ENCODE results near the gene ADAM10. TPM values are rescaled to one million over a fixed set of nuclear protein-coding genes. Genes with fewer than 3 reads are reported as not detected.
A peak's percentile ranks its signal among the peaks of the same experiment; 100 is the strongest.

ADAM10 gene
- total and polyA plus RNA-seq, 2 donors (not counting 1 experiment from before 2014, with no cell fraction given): 18.8 to 138 TPM

DNA sequence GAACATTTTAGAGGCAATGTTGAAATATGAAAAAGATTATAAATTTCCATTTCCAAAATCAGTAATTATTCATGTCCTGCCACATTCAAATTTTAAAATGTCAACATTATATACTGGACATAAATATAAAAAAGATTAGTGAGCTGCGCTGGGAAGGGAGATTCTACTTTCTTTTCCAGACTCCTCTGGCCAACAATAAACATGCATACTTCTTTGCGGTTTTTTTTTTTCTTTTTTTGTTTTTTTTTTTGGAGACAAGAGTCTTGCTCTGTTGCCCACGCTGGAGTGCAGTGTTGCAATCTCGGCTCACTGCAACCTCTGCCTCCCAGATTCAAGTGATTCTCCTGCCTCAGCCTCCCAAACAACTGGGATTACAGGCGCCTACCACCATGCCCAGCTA is 105.5 kb downstream of the ADAM10 start:
- Histone ChIP-seq H3K79me2 (ENCODE audit: control insufficient read depth, insufficient read depth, low read length) (no peaks in the 10 kb centered on the region), H2AFZ (ENCODE audit: insufficient read depth, low read depth, low read length, poor library complexity, severe bottlenecking) (no peak overlapping the region), H3K9me3 (ENCODE audit: control extremely low read depth in 1 of 3, control insufficient read depth in 2 of 3, insufficient read depth in 1 of 3, low read length in 2 of 3) (no peaks in the 10 kb centered on the region), H3K4me1 (ENCODE audit: control insufficient read depth in 2 of 2, insufficient read depth in 2 of 2, low read length in 2 of 2) (no peaks in the 10 kb centered on the region), H4K20me1 (ENCODE audit: control insufficient read depth, insufficient read depth, low read length, poor library complexity, severe bottlenecking) (no peaks in the 10 kb centered on the region), H3K27ac (ENCODE audit: low read length in 2 of 2) (no peak overlapping the region), H3K36me3 (replicated peaks in 1 of 2; ENCODE audit: control extremely low read depth in 1 of 2, control insufficient read depth in 1 of 2, extremely low read depth in 1 of 2, insufficient read depth in 2 of 2, low read length in 1 of 2) (peaks cover 10 to 24% of the 10 kb centered on the region in 2 experiments), H3K9ac (ENCODE audit: low read length) (no peak overlapping the region), H3K4me2 (replicated peaks; ENCODE audit: low read depth, low read length, poor library complexity, severe bottlenecking) (no peak overlapping the region), H3K4me3 (ENCODE audit: control extremely low read depth in 1 of 5, extremely low read depth in 1 of 5, insufficient read depth in 1 of 5, low read depth in 2 of 5, low read length in 4 of 5) (no peak overlapping the region), H3K27me3 (replicated peaks in 1 of 4; ENCODE audit: control extremely low read depth in 1 of 4, control insufficient read depth in 3 of 4, insufficient read depth in 4 of 4, low read length in 3 of 4) (no peaks in the 10 kb centered on the region)
- intact Hi-C loops (cut with micrococcal nuclease): no loop called here
- no peak for TF ChIP-seq EZH2 (IDR thresholded peaks at IDR 0.05; ENCODE audit: borderline replicate concordance, insufficient read depth, low read depth, low read length, poor library complexity, severe bottlenecking)
- TF ChIP-seq, protein P1, sequence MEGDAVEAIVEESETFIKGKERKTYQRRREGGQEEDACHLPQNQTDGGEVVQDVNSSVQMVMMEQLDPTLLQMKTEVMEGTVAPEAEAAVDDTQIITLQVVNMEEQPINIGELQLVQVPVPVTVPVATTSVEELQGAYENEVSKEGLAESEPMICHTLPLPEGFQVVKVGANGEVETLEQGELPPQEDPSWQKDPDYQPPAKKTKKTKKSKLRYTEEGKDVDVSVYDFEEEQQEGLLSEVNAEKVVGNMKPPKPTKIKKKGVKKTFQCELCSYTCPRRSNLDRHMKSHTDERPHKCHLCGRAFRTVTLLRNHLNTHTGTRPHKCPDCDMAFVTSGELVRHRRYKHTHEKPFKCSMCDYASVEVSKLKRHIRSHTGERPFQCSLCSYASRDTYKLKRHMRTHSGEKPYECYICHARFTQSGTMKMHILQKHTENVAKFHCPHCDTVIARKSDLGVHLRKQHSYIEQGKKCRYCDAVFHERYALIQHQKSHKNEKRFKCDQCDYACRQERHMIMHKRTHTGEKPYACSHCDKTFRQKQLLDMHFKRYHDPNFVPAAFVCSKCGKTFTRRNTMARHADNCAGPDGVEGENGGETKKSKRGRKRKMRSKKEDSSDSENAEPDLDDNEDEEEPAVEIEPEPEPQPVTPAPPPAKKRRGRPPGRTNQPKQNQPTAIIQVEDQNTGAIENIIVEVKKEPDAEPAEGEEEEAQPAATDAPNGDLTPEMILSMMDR (IDR thresholded peaks at IDR 0.05): no peak
- POLR2A ChIA-PET: no interaction called here
- Mint-ChIP-seq H3K27me3 (no peaks in the 10 kb centered on the region), H3K4me1 (peaks cover 3% of the 10 kb centered on the region), H3K9me3 (ENCODE audit: insufficient read depth) (no peaks in the 10 kb centered on the region), H3K27ac (no peak overlapping the region), H3K4me3 (no peak overlapping the region)
- DNase-seq (no peak), ATAC-seq (ENCODE audit: low read depth) (no peak)
- CTCF ChIA-PET: no interaction called here
- WGBS (ENCODE audit: insufficient coverage): 100% methylated on average over 1 of the region's 5 CpGs

DNA sequence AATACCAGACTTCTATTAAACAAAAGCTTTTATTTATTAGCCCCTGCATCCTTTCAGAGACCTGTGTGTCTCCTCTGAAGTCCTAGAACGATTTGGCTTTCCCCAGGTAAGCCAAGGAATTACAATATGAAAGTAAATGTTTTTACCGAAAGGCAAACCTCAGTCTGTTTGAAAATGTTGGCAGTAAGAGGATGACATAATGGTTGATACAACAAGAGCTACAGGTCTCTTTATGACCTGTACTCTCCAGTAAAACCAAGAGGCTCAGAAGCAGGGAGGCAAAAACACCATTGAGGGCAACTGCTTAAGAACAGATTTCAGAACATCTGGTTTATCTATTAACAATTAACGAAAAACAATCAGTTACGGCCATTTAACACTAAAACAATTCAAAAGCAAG is 107.8 kb downstream of the ADAM10 start:
- no peak overlapping the region for H3K4me2 ChIP-seq (replicated peaks; ENCODE audit: low read depth, low read length, poor library complexity, severe bottlenecking)
- POLR2A ChIA-PET: no interaction called here
- TF ChIP-seq EZH2 (IDR thresholded peaks at IDR 0.05; ENCODE audit: borderline replicate concordance, insufficient read depth, low read depth, low read length, poor library complexity, severe bottlenecking): no peak
- TF ChIP-seq, protein P1 (IDR thresholded peaks at IDR 0.05): no peak
- no peak overlapping the region for H3K4me3 ChIP-seq (ENCODE audit: control extremely low read depth in 1 of 5, extremely low read depth in 1 of 5, insufficient read depth in 1 of 5, low read depth in 2 of 5, low read length in 4 of 5)
- peak overlapping the region in 1 of 2 donors; percentile 27 for H3K27ac ChIP-seq (ENCODE audit: low read length in 2 of 2)
- no peaks in the 10 kb centered on the region for H4K20me1 ChIP-seq (ENCODE audit: control insufficient read depth, insufficient read depth, low read length, poor library complexity, severe bottlenecking)
- whole genome bisulfite sequencing (ENCODE audit: insufficient coverage): 93% methylated on average over 2 of the region's 4 CpGs
- Mint-ChIP-seq H3K9me3 (ENCODE audit: insufficient read depth) (no peaks in the 10 kb centered on the region), H3K27ac (no peak overlapping the region), H3K4me3 (no peak overlapping the region), H3K27me3 (no peaks in the 10 kb centered on the region), H3K4me1 (peaks cover 3% of the 10 kb centered on the region)
- DNase-seq: no peak
- ATAC-seq (ENCODE audit: low read depth): no peak
- H2AFZ ChIP-seq (ENCODE audit: insufficient read depth, low read depth, low read length, poor library complexity, severe bottlenecking): no peak overlapping the region
- no peaks in the 10 kb centered on the region for H3K27me3 ChIP-seq (replicated peaks in 1 of 4; ENCODE audit: control extremely low read depth in 1 of 4, control insufficient read depth in 3 of 4, insufficient read depth in 4 of 4, low read length in 3 of 4)
- H3K9ac ChIP-seq (ENCODE audit: low read length): no peak overlapping the region
- no peaks in the 10 kb centered on the region for H3K4me1 ChIP-seq (ENCODE audit: control insufficient read depth in 2 of 2, insufficient read depth in 2 of 2, low read length in 2 of 2)
- intact Hi-C loops (cut with micrococcal nuclease): no loop called here
- no peaks in the 10 kb centered on the region for H3K9me3 ChIP-seq (ENCODE audit: control extremely low read depth in 1 of 3, control insufficient read depth in 2 of 3, insufficient read depth in 1 of 3, low read length in 2 of 3)
- CTCF ChIA-PET: no interaction called here
- H3K79me2 ChIP-seq (ENCODE audit: control insufficient read depth, insufficient read depth, low read length): no peaks in the 10 kb centered on the region
- peaks cover 17 to 24% of the 10 kb centered on the region in 2 experiments for H3K36me3 ChIP-seq (replicated peaks in 1 of 2; ENCODE audit: control extremely low read depth in 1 of 2, control insufficient read depth in 1 of 2, extremely low read depth in 1 of 2, insufficient read depth in 2 of 2, low read length in 1 of 2)
